ENCODE data around the gene SPATA16.

- TF ChIP-seq REST (IDR thresholded peaks at IDR 0.05; ENCODE audit: borderline replicate concordance): no peak
- no peak for TF ChIP-seq CTCF (IDR thresholded peaks at IDR 0.05; ENCODE audit: poor library complexity, severe bottlenecking)
- TF ChIP-seq EZH2 (IDR thresholded peaks at IDR 0.05; ENCODE audit: borderline replicate concordance, insufficient read depth, low read length, poor library complexity, severe bottlenecking): no peak
- no peak for TF ChIP-seq RAD21 (conservative IDR thresholded peaks at IDR 0.05)
- TF ChIP-seq MXI1 (conservative IDR thresholded peaks at IDR 0.05; ENCODE audit: poor library complexity, severe bottlenecking): no peak
- no peak for TF ChIP-seq POLR2AphosphoS5 (IDR thresholded peaks at IDR 0.05)
- TF ChIP-seq EP300 (conservative IDR thresholded peaks at IDR 0.05; ENCODE audit: poor library complexity, severe bottlenecking): no peak
These were observed 258.5 kb downstream of the SPATA16 start for GRCh38 chr3:172882563-172882962.

All from neural cell (in vitro differentiated cells).